Common myeloid progenitor, CD34-positive (primary cell): ENCODE data around the gene PITX2.
A peak's percentile ranks its signal among the peaks of the same experiment; 100 is the strongest.

ENCODE experiments used
- CTCF ChIA-PET: fragments of 350-600 bp; sonication (Branson Sonifier 250); formaldehyde crosslinking; loops from one replicate; lab custom pipeline; 2021; ENCODE audit warnings: antibody characterized with exemption; lab: Charles Lee
- POLR2A ChIA-PET: fragments of 350-600 bp; sonication (Branson Sonifier 250); formaldehyde crosslinking; loops from one replicate; lab custom pipeline; 2021; ENCODE audit warnings: antibody characterized with exemption; lab: Charles Lee
- DNase-seq, 3 donors: peaks; one replicate each; pipeline versions ENCODE4 v3.0.0 to v3.0.0-alpha.2; 2013
- H3K27ac ChIP-seq, 2 experiments: 1 replicate in 1 of 2; 2 replicates in 1 of 2; pipeline ENCODE4 v1.7.0; 2013; ENCODE audit warnings: inconsistent platforms in 2 of 2, low read length in 2 of 2, mild to moderate bottlenecking in 2 of 2, low read depth in 1 of 2, moderate library complexity in 1 of 2; ENCODE audit not compliant: severe bottlenecking in 2 of 2, insufficient read depth in 1 of 2, poor library complexity in 1 of 2
- H3K27me3 ChIP-seq, 5 experiments: replicated peaks in 2 of 5; 1 replicate in 3 of 5; 2 replicates in 2 of 5; pipeline versions ENCODE4 v1.6.1 to v1.7.0; 2013; ENCODE audit warnings: low read length in 4 of 5, mild to moderate bottlenecking in 2 of 5, moderate library complexity in 2 of 5, inconsistent platforms in 1 of 5; ENCODE audit not compliant: insufficient read depth in 5 of 5, control insufficient read depth in 4 of 5
- H3K36me3 ChIP-seq, 4 experiments: 1 replicate in 2 of 4; 2 replicates in 2 of 4; pipeline versions ENCODE4 v1.6.1 to v1.7.0; 2013; ENCODE audit warnings: low read length in 3 of 4, control low read depth in 1 of 4, mild to moderate bottlenecking in 1 of 4; ENCODE audit not compliant: control insufficient read depth in 4 of 4, insufficient read depth in 4 of 4
- H3K4me1 ChIP-seq, 4 experiments: 1 replicate in 3 of 4; 2 replicates in 1 of 4; pipeline versions ENCODE4 v1.6.1 to v1.7.1; 2013; ENCODE audit warnings: low read length in 3 of 4, mild to moderate bottlenecking in 3 of 4, control low read depth in 1 of 4, inconsistent platforms in 1 of 4, moderate library complexity in 1 of 4; ENCODE audit not compliant: control insufficient read depth in 4 of 4, insufficient read depth in 4 of 4; ENCODE audit errors: control extremely low read depth in 1 of 4
- H3K4me3 ChIP-seq, 7 experiments: 1 replicate in 4 of 7; 2 replicates in 3 of 7; pipeline versions ENCODE4 v1.5.1 to v1.7.0; 2013; ENCODE audit warnings: mild to moderate bottlenecking in 7 of 7, low read length in 6 of 7, moderate library complexity in 6 of 7, inconsistent platforms in 2 of 7, low read depth in 2 of 7, control low read depth in 1 of 7; ENCODE audit not compliant: insufficient read depth in 4 of 7, control insufficient read depth in 1 of 7; ENCODE audit errors: extremely low read depth in 1 of 7
- H3K9me3 ChIP-seq, 5 experiments: 1 replicate in 4 of 5; 2 replicates in 1 of 5; pipeline versions ENCODE4 v1.6.1 to v1.7.1; 2013; ENCODE audit warnings: low read length in 4 of 5, mild to moderate bottlenecking in 2 of 5, inconsistent platforms in 1 of 5, low read depth in 1 of 5, moderate library complexity in 1 of 5; ENCODE audit not compliant: control insufficient read depth in 4 of 5, insufficient read depth in 2 of 5; ENCODE audit errors: control extremely low read depth in 1 of 5
- WGBS: methylation state at CpG from one replicate; pipeline ENCODE4 v1.1.5; 2013; ENCODE audit not compliant: insufficient coverage; 5-methylcytosine and 5-hydroxymethylcytosine counted together

PITX2 gene

GRCh38 chr4:110636171-110636679 lies 13.3 kb upstream of the PITX2 start:
- DNase-seq: peak in 2 of 3 donors; percentile 38 to 42
- Histone ChIP-seq H3K36me3 (no peaks in the 10 kb centered on the region), H3K27ac (no peak overlapping the region), H3K4me3 (no peak overlapping the region), H3K4me1 (peaks cover 0 to 17% (median 10%) of the 10 kb centered on the region in 4 experiments), H3K9me3 (no peaks in the 10 kb centered on the region), H3K27me3 (peaks cover 31 to 99% (median 74%) of the 10 kb centered on the region in 5 experiments)
- POLR2A ChIA-PET: no interaction called here
- CTCF ChIA-PET: interaction anchor here (1.5 kb wide), 1 partner anchor 13 kb away, joined by 6 read pairs; the partner anchor contains the start of gene PITX2
- WGBS: 10% methylated on average over 10 of the region's 12 CpGs

DNA sequence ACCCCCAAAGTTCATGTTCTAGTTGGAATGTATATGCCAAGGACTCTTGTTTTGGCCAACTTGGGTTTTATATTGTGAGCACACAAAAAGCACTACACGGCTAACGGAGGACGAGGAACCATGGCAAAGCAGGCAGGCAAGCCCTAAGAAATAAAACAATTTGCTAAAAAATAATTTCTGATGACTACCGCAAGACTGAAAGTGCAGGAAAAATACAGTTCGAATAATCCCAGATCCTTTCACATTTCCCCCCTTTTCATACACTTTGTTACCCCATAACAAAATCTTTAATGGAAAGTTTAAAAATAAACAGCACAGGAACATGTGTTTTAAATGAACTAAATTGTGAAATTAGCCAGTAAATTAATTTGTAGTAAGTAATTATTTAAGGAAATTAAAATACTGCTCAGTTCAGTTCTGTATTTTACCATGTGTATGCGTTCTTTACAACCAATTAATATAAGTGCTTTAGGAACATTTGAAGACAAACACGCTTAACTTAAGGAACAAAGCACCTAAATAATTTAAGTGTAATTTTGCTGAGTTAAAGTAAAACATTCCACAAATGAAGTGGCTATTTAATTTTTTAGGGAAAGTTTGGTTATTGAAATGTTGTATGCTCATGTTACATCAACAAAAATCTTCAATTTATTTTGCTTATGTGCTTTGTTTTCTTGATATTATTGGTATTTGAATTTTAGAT lies 12.4 kb upstream of the PITX2 start:
- Histone ChIP-seq H3K9me3 (peaks cover 0 to 2% (median 0%) of the 10 kb centered on the region in 5 experiments), H3K27ac (no peak overlapping the region), H3K36me3 (no peaks in the 10 kb centered on the region), H3K4me1 (peaks cover 0 to 17% (median 10%) of the 10 kb centered on the region in 4 experiments), H3K27me3 (peaks cover 35 to 99% (median 75%) of the 10 kb centered on the region in 5 experiments), H3K4me3 (no peak overlapping the region)
- DNase-seq: peak in 2 of 3 donors; percentile 26 to 29
- WGBS: no CpG with 5 or more reads among the region's 7 CpGs
- ChIA-PET POLR2A (no interaction called here), CTCF (interaction anchor here (0.9 to 1.5 kb wide), 2 partner anchors 12 to 23 kb away, joined by 3 to 6 read pairs; partner anchors contain the start of gene PITX2)

GRCh38 chr4:110634350-110635162 lies 11.7 kb upstream of the PITX2 start:
- WGBS: 17% methylated on average over 3 of the region's 11 CpGs
- H3K4me1 ChIP-seq: peaks cover 0 to 17% (median 10%) of the 10 kb centered on the region in 4 experiments
- POLR2A ChIA-PET: no interaction called here
- H3K27ac ChIP-seq: no peak overlapping the region
- H3K27me3 ChIP-seq: peaks cover 32 to 99% (median 78%) of the 10 kb centered on the region in 5 experiments
- no peak overlapping the region for H3K4me3 ChIP-seq
- CTCF ChIA-PET: interaction anchor here (0.9 kb wide), 1 partner anchor 22 kb away, joined by 3 read pairs; no protein-coding TSS in a partner anchor
- peak in 2 of 3 donors; percentile 20 to 22 for DNase-seq
- H3K9me3 ChIP-seq: peaks cover 0 to 2% (median 0%) of the 10 kb centered on the region in 5 experiments
- H3K36me3 ChIP-seq: no peaks in the 10 kb centered on the region

DNA sequence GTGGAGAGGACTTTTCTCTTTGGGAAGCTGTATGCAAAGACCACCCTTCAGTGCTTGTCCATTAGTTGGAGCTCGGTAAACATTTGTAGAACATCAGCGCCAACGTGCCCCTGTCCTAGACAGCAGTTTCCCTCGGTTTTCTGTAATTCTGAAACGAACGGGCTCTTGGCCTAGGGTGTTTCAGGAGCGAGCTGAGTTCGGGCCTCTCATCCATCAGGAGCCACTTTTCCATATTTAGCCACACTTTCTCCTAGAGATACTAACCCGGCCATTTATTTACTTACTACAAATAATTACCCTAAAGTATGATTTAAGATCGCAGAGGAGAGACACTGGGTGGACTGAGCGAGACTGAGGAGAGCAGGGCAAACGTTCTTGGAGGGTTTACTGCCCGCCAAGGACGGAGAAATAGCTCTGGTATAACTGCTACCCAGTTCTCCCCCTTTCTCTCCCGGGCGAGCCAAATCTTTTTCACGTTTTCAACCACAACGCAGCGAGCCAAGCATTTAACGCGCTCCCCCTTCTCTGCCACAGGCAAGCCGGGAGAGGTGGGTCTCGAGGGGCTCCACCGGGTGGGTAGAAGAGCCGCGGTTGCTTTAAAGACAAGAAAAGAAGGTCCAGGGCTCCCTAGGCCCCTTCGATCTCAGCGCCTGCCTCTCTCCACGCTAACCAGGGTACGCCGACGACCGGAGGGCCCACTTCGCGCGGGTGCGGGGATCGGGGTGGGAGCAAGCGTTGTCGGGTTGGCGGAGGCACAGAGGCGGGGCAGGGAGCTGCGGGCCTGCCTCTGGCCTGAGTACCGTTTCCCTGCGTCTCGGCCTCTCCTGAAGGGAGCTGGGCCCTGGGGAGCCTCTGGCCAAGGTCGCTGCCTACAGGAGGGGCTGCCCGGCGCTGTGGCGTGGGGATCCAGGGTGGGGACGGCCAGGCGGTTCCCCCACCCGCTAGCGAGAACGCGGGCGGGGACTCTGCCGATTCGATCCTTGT lies 10.8 kb upstream of the PITX2 start:
- peak in 2 of 3 donors; percentile 8 to 12 for DNase-seq
- 7% methylated on average over 55 of the region's 59 CpGs for WGBS
- Histone ChIP-seq H3K27me3 (peaks cover 28 to 99% (median 76%) of the 10 kb centered on the region in 5 experiments), H3K4me3 (no peak overlapping the region), H3K4me1 (peaks cover 0 to 17% (median 10%) of the 10 kb centered on the region in 4 experiments), H3K9me3 (peaks cover 0 to 3% (median 0%) of the 10 kb centered on the region in 5 experiments), H3K27ac (no peak overlapping the region), H3K36me3 (no peaks in the 10 kb centered on the region)
- ChIA-PET POLR2A (no interaction called here), CTCF (interaction anchor here (0.7 to 1.4 kb wide), 4 partner anchors 10 to 997 kb away, joined by 3 to 4 read pairs (median 3); no protein-coding TSS in a partner anchor)

- peak overlapping the region in 2 of 7 experiments; percentile 52 to 53 for H3K4me3 ChIP-seq
- peak in 2 of 3 donors; percentile 26 to 37 for DNase-seq
Measured at GRCh38 chr4:110632506-110633357, 9.9 kb upstream of the PITX2 start.

More at GRCh38 chr4:110632506-110633357, 9.9 kb upstream of the PITX2 start:
- Histone ChIP-seq H3K27me3 (peaks cover 20 to 99% (median 80%) of the 10 kb centered on the region in 5 experiments), H3K36me3 (no peaks in the 10 kb centered on the region), H3K4me1 (peaks cover 0 to 17% (median 10%) of the 10 kb centered on the region in 4 experiments), H3K9me3 (peaks cover 0 to 3% (median 0%) of the 10 kb centered on the region in 5 experiments), H3K27ac (no peak overlapping the region)
- 4% methylated on average over 54 of the region's 58 CpGs for WGBS
- CTCF ChIA-PET: interaction anchor here (0.7 to 1.7 kb wide), 5 partner anchors 11 to 999 kb away, joined by 3 to 5 read pairs (median 3); no protein-coding TSS in a partner anchor
- POLR2A ChIA-PET: no interaction called here
